OCI-LY3 (cell line): ENCODE data around the gene HOXA4.

ENCODE experiments used
- EZH2phosphoT487 ChIP-seq: fragments of 200-600 bp; shearing (Covaris generic); IDR thresholded peaks from 2 replicates; pipeline ENCODE4 v1.6.1; 2018; ENCODE audit warnings: antibody characterized with exemption, mixed run types, low read depth
- TF ChIP-seq, protein P1 (sequence below): fragments of 200-600, 300-600 bp; sonication (generic); IDR thresholded peaks from 2 replicates; pipeline ENCODE4 v1.5.1; 2014; ENCODE audit warnings: antibody characterized with exemption, low read length, low read depth

DNA sequence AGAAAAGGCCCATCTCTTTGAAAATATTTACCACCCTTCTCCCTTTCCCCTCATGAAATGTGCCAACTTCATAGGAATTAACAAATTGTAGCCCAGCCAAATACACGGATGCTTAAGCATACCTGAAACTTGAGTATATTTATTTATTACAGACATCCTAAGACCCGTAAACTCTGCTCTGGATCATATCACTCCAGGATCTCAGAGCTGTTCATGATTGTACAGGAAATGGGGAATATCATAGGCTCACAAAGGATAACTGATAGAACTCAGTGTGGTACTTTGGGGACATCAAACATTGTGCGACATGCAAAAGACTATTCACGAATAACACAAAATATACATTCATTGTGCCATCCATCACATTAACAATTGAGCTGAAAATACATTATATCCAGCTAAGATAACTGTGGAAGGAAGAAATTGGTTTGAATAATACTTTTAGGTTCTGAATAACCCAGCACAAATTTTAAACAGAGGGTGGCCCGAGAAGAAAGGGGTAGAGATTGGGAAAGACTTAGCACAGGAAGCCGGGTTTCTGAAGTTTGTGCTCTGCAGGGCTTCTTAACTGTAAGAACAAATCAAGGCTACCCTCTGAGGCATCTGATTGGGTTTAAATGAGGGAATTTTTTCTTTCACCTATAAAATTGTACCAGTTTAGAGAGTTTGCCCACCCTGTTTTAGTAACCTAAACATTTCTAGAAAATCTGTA lies 37.2 kb downstream of the HOXA4 start:
- TF ChIP-seq, protein P1, sequence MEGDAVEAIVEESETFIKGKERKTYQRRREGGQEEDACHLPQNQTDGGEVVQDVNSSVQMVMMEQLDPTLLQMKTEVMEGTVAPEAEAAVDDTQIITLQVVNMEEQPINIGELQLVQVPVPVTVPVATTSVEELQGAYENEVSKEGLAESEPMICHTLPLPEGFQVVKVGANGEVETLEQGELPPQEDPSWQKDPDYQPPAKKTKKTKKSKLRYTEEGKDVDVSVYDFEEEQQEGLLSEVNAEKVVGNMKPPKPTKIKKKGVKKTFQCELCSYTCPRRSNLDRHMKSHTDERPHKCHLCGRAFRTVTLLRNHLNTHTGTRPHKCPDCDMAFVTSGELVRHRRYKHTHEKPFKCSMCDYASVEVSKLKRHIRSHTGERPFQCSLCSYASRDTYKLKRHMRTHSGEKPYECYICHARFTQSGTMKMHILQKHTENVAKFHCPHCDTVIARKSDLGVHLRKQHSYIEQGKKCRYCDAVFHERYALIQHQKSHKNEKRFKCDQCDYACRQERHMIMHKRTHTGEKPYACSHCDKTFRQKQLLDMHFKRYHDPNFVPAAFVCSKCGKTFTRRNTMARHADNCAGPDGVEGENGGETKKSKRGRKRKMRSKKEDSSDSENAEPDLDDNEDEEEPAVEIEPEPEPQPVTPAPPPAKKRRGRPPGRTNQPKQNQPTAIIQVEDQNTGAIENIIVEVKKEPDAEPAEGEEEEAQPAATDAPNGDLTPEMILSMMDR = no peak
- TF ChIP-seq EZH2phosphoT487 = no peak
